Activated CD8-positive, alpha-beta memory T cell treated with anti-CD3 and anti-CD28 coated beads for 36 hours (primary cell): ENCODE measurements around the gene SSTR3. TPM values are rescaled to one million over a fixed set of nuclear protein-coding genes. Genes with fewer than 3 reads are reported as not detected.

Experiments used
- CTCF ChIA-PET: fragments of 350-600 bp; sonication (Branson Sonifier 250); formaldehyde crosslinking; loops from one replicate; lab custom pipeline; 2021; ENCODE audit warnings: antibody characterized with exemption; lab: Charles Lee
- POLR2A ChIA-PET: fragments of 350-600 bp; sonication (Branson Sonifier 250); formaldehyde crosslinking; loops from one replicate; lab custom pipeline; 2021; ENCODE audit warnings: antibody characterized with exemption; lab: Charles Lee
- total RNA-seq, 2 experiments: library from RNA; stranded (reverse); gene quantifications; one replicate each; pipeline ENCODE4 v1.2.3, GENCODE V29; 2021

The SSTR3 gene
- total RNA-seq, 2 experiments from 2014 or later = 0.46 to 0.65 TPM

DNA sequence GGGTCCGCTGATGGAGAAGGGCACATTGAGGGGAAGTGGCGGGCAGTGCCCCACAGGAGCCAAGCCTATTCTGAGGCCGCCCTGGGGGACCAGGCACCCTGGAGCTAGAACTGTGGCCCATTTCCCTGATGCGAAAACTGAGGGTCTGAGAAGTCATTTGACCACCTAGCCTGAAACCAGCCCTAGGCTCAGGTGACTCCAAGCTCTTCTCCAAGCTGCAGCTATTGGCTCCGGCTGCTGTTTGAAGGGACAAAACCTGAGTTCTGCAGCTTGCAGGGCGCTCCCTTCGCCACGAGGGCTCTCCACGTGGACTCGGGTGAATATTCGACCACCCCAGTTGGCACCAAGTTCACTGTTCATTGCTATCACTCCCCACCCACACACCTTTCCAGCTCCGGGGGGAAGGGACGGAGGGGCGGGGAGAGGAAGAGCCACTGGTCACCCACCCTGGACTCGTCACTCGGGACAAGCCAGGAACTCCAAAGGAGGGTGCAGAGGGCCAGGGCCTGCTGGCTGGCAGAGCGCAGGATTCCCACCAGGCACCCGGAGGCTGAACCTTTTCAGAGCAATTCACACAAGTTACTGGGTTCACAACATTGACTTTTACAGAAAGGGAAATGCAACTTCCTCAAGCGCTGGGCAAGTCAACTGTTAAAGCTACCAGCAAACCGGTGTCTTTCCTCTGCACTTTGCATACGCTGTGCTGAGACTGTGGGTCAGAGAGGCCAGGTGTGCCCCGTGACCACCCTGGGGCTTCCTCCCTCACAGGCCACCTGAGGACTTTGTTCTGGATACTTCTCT lies 32.8 kb upstream of the SSTR3 start:
- ChIA-PET CTCF (interaction anchor here (1.0 to 6.8 kb wide), 8 partner anchors 14 to 389 kb away, joined by 3 to 74 read pairs (median 14); no protein-coding TSS in a partner anchor), POLR2A (interaction anchor here (0.7 to 8.6 kb wide), 7 partner anchors 14 to 123 kb away, joined by 3 to 142 read pairs (median 5); no protein-coding TSS in a partner anchor)

- ChIA-PET POLR2A (interaction anchor here (0.6 to 8.6 kb wide), 14 partner anchors 10 to 468 kb away, joined by 3 to 142 read pairs (median 3); partner anchors contain the start of genes CYTH4 and IFT27), CTCF (interaction anchor here (0.5 to 6.8 kb wide), 10 partner anchors 10 to 388 kb away, joined by 3 to 74 read pairs (median 5); no protein-coding TSS in a partner anchor)
Measured at GRCh38 chr22:37244114-37244921, 32.0 kb upstream of the SSTR3 start, which contains the start of gene RAC2. RAC2 (minus strand) TSS chr22:37244269; CDS start chr22:37244148, 121 bp downstream.

DNA sequence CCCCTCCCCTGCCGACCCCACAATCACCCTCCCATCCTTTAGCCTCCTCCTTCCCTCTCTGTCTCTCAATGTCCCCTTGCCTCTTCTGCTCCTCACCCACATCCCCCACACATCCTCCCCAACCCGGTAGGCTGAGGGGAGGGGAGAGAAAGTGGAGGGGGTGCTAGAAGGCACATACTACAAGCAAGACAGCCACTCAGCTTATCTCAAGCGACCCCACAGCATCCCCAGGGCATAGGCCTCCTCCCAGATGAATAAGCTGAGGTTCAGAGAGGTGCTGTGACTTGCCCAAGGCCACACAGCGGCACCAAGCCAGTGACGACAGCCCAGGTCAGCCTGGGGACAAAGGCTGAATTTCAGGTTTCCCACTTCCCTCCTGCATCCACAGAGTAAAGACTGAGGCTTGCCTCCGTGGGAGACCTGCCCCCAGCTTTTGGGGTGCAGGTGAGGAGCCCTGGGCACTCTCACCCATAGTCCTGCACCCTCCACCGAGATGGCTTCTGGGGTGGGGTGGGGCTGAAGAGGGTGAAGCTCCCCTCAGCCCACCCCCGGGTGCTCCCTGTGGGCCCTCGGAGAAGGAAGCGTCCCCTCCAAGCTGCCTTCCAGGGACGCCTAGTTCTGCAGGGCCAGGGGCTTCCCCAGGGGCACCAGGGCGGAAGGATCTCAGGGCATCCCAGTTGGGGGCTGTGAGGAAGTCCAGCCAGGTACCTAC lies 31.3 kb upstream of the SSTR3 start:
- ChIA-PET POLR2A (interaction anchor here (0.6 to 8.6 kb wide), 15 partner anchors 9 to 467 kb away, joined by 3 to 142 read pairs (median 4); partner anchors contain the start of genes CYTH4 and IFT27), CTCF (interaction anchor here (0.5 to 6.8 kb wide), 10 partner anchors 10 to 349 kb away, joined by 3 to 74 read pairs (median 6); no protein-coding TSS in a partner anchor)

GRCh38 chr22:37242395-37242918 lies 30.2 kb upstream of the SSTR3 start:
- ChIA-PET POLR2A (interaction anchor here (0.6 to 8.6 kb wide), 10 partner anchors 12 to 163 kb away, joined by 3 to 142 read pairs (median 6); no protein-coding TSS in a partner anchor), CTCF (interaction anchor here (0.6 to 6.8 kb wide), 9 partner anchors 11 to 164 kb away, joined by 3 to 74 read pairs (median 5); no protein-coding TSS in a partner anchor)

DNA sequence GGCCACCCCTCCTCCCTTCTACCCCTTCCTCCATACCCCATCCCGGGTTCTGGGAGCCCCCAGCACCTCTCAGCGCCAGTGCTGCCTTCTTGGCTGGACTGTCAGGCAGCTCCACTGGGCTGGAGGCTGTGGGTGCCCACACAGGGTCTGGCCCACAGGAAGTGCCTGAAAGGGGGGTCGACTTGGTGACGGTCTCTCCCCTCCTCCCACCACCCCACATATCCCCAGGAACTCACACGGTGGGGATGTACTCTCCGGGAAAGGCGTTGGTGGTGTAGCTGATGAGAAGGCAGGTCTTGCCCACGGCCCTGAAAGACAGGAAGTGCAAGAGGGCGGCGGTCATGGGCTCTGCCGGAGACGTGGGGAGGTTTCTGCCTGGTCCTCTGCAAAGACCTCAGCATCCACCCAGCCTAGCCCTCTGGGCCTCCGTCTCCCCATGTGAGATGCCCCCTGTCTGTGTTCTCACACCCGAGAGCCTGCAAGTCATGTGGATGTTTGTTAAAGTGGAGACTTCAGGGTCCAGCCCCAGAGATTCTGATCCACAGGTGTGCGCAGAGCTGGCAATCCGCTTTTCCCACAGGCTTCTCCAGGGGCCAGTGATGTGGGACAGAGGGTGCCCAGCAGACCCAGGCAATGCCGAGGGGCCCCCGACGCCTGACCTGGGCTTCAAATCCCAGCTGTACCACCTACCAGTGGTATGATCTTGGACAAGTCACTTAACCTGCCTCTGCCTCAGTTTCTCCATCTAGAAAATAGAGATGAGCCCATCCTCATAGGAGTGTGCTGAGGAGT lies 29.3 kb upstream of the SSTR3 start:
- CTCF ChIA-PET = interaction anchor here (0.9 to 6.8 kb wide), 8 partner anchors 10 to 119 kb away, joined by 3 to 74 read pairs (median 12); no protein-coding TSS in a partner anchor
- POLR2A ChIA-PET = interaction anchor here (0.6 to 8.6 kb wide), 10 partner anchors 11 to 162 kb away, joined by 3 to 142 read pairs (median 6); no protein-coding TSS in a partner anchor

GRCh38 chr22:37240941-37241320 lies 28.7 kb upstream of the SSTR3 start:
- CTCF ChIA-PET = interaction anchor here (1.3 to 6.8 kb wide), 5 partner anchors 10 to 59 kb away, joined by 3 to 74 read pairs (median 6); no protein-coding TSS in a partner anchor
- POLR2A ChIA-PET = interaction anchor here (0.9 to 8.6 kb wide), 3 partner anchors 10 to 91 kb away, joined by 4 to 142 read pairs (median 4); no protein-coding TSS in a partner anchor

- ChIA-PET POLR2A (interaction anchor here (0.9 to 8.6 kb wide), 5 partner anchors 10 to 189 kb away, joined by 3 to 142 read pairs (median 4); partner anchors contain the start of gene KCTD17), CTCF (interaction anchor here (1.3 to 6.8 kb wide), 5 partner anchors 9 to 60 kb away, joined by 3 to 74 read pairs (median 6); no protein-coding TSS in a partner anchor)
Measured at GRCh38 chr22:37240240-37240940, 28.1 kb upstream of the SSTR3 start.

DNA sequence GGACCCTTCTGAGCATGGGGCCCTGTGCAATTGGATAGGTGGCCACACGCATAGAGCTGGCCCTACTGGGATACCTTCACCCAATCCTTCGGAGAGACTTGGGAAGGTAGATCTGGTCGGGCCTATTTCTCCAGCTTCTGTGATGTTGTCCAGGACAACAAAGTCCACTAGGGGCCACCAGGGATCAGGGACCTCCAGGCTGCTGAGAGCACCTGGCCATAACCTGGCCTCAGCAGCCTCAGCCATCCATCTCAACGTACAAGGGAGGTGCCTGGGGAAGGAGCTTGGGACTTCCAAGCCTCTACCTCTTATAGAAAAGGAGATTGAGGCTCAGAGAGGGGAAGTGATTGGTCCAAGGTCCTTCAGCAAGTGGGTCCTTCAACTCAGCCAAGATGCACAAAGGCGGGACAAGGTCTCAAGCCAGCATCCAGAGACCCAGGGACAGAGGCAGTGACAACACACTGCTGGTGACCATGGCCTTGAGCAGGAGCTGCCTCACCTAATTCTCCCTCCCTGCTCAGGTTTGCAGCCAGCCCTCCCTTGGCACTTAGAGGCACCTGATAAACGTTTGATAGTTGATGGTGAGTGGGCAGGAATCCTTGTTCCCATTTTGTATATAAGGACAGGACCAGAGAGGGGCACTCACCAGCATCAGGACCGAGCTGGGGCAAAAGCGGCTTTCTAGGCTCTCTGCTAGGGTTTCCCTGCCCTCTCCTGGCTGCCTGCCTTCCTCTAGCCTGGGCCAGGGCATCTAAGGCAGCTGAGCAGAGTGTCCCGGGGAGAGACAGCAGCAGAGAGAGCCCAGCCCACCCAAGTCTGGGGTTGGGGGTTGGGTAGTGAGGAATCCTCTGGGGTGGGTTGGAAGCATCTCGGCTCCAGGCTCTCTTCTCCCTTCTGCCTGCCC lies 27.3 kb upstream of the SSTR3 start:
- CTCF ChIA-PET = interaction anchor here (1.2 to 6.8 kb wide), 6 partner anchors 8 to 54 kb away, joined by 3 to 74 read pairs (median 6); no protein-coding TSS in a partner anchor
- POLR2A ChIA-PET = interaction anchor here (0.6 to 8.6 kb wide), 6 partner anchors 9 to 463 kb away, joined by 3 to 142 read pairs (median 4); partner anchors contain the start of gene KCTD17

DNA sequence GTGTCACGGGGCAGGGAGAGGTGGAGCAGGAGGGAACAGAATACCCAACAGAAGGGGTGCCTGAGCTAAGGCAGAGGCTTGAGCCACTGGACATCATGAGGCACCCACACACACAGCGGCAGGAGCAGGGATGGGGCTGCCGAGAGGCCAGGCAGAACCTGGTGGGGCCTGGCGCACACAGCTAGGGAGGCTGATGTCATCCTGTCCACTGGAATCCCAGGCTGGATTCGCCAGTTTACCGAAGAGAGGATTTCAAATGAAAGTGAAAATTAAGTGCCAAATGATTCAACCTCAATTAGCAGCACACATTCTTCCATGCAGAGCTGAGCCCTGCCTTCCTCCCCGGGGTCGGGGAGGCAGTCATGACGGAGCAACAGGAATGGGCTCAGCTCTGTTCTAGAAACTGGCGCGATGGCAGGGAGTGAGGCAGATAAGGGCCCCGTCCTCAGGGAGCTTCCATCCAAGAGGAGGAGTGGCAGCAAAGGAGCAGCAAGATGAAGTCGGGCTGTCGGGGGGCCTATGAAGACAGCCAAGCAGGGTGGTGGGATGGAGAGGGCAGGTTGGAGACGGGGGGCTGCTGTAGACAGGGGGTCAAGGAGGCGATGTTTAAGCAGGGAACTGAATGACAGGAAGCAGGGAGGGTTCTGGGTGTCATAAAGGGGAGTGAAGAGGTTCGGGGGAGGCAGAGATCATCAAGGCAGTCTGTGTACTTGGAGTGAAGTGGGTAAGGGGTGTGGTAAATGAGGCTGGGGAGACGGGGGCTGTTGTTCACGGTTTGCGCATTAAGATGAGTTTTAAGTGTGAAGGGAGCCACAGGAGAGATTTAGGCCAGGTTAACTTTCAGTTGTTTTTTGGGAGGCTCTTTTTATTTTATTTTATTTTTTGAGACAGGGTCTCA lies 25.3 kb upstream of the SSTR3 start:
- POLR2A ChIA-PET = interaction anchor here (1.0 to 8.6 kb wide), 4 partner anchors 7 to 38 kb away, joined by 3 to 142 read pairs (median 8); no protein-coding TSS in a partner anchor
- CTCF ChIA-PET = interaction anchor here (1.5 kb wide), 1 partner anchor 23 kb away, joined by 5 read pairs; no protein-coding TSS in a partner anchor

DNA sequence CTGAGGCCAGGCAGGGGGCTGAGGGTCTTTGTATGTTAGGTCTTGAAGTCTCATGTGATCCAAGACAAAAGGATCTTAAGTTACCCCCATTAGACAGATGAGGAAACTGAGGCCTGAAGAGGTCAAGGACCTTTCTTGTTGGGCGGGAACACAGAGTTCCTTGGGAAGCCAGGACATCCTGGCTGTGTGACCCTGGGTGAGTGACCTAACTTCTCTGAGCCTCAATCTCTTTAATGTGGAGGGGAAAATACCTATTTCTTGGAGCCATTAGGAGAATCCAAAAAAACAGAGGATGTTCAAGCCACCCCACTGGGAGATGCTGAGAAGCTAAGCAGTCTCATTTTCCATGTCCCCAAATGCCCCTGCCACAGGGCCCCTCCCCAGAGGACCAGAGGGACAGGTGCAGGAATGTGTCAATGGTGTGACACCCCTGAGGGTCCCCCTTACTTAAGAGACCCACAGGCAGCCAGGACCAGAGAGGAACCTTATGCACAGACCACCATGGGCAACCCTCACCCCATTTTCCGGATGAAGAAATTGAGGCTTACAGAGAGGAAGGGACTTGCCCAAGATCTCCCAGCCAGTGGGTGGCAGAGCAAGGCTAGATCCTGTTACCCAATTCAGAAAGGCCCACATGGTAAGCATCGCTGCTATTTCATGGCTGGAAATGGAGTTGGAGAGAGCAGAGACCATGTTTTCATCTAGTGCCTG lies 23.8 kb upstream of the SSTR3 start:
- ChIA-PET POLR2A (no interaction called here), CTCF (interaction anchor here (1.0 kb wide), 1 partner anchor 25 kb away, joined by 3 read pairs; no protein-coding TSS in a partner anchor)

- ChIA-PET CTCF (interaction anchor here (1.2 to 6.8 kb wide), 3 partner anchors 8 to 36 kb away, joined by 3 to 74 read pairs (median 5); partner anchors contain the start of gene RAC2), POLR2A (interaction anchor here (1.2 kb wide), 1 partner anchor 9 kb away, joined by 4 read pairs; no protein-coding TSS in a partner anchor)
Measured at GRCh38 chr22:37234736-37235711, 22.7 kb upstream of the SSTR3 start.
